GM18951 (cell line): ENCODE data around the gene GPR179.
"Not testable (repeated sequence)": the region's sequence is repeated elsewhere in the genome, so short reads cannot be mapped to it uniquely, and the experiment has no call there.

Source experiments
- POLR2A ChIP-seq: IDR thresholded peaks from 4 replicates; pipeline ENCODE4 v1.6.1; 2011; ENCODE audit warnings: mild to moderate bottlenecking; ENCODE audit not compliant: insufficient read length, insufficient read depth; ENCODE audit errors: extremely low read depth
- in situ Hi-C: fragments of 300-500 bp; cut with MboI; formaldehyde crosslinking; loops from one replicate; pipeline ENCODE4 v1.12.0; 2022; ENCODE audit warnings: low sequenced_read_pairs, mixed read lengths, inconsistent platforms; ENCODE audit not compliant: unreplicated experiment

GPR179 gene

DNA sequence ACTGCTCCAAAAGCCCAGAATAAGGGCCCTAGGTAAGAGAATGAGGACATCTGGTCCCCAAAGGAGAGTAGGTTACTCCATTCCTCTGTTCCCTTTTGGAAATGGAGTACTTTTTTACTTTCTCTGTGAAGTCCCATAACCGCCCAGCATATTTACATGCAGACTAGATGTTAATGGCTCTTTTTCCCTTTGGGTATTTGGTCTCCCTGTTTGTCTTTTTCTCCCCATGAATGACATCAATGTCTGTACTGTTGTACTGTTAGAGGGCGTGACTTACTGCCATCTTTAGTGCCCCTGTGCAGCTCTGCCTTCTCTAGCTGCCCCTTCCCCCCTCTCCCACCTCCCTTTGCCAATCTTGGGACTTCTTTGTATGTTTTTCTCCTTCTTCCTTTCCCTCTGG, 19.0 kb downstream of the GPR179 start:
- in situ Hi-C loops = no loop called here
- no peak for TF ChIP-seq POLR2A

- no peak for TF ChIP-seq POLR2A
- in situ Hi-C loops = no loop called here
Observed at GRCh38 chr17:38324141-38324697, 19.5 kb downstream of the GPR179 start.

DNA sequence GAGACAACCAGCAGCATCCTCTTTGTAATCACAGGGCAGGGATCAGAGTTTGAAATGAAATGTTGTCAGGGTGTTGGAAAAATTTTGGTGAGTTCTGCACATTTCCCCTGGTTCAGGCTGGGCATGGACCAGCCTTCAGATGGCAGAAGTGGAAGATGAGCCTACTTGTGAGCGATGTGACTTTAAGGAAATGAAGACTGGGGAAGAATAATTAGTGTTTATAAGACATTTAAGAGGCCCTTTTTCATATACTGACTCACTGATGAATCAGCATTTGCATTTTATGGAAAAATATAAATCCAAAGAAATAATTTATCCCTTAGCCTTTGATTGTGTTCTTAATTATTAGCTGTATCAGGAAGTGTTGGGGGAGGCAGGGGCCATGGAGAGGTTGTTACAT, 20.9 kb downstream of the GPR179 start:
- in situ Hi-C loops = no loop called here

DNA sequence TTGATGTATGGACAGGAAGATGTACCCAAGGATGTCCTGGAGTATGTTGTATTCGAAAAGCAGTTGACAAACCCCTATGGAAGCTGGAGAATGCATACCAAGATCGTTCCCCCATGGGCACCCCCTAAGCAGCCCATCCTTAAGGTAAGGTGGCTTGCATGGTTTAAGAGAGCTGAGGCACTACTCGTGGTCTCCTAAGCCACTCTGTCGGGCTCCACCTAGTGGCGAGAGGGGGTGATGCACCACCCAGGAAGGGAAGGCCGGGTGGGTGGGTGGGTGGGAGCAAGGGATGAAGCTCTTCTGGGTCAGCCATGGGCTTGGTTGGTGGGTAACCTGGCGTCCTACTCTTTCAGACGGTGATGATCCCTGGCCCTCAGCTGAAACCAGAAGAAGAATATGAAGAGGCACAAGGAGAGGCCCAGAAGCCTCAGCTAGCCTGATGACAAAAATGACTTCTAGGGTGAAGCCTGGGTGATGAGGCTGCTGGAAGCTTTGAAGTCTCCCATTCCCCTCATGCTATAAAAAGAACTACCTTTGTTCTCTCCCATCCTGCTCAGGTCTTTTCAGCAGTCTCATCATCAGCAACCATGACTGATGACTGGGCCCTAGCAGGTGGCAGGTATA, 21.5 kb downstream of the GPR179 start:
- in situ Hi-C loops = no loop called here
- TF ChIP-seq POLR2A = no peak

More for the DNA sequence above, 20.9 kb downstream of the GPR179 start:
- TF ChIP-seq POLR2A = no peak

- in situ Hi-C loops = no loop called here
- TF ChIP-seq POLR2A = no peak
Observed at GRCh38 chr17:38320482-38320881, 23.3 kb downstream of the GPR179 start.

DNA sequence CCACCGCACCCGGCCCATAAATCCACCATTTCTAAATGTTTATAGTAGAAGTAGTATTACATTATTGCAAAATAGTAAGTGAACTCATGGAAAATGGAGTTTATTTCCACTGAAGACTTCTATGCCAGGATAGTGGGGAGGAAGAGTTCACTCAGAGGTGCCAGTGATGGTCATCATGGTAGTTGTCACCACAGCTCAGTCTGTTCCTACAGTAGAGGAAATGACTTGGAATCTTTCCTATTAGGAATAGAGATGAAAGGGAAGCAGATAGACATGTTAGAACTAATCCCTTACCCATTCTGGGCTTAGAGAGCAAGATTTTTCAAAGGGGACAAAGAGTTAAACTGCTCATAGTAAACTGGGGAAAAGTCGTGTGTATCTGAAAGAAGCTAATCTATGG, 26.7 kb downstream of the GPR179 start:
- in situ Hi-C loops = no loop called here
- no peak for TF ChIP-seq POLR2A

GRCh38 chr17:38315497-38315896, 28.3 kb downstream of the GPR179 start:
- in situ Hi-C loops = no loop called here
- no peak for TF ChIP-seq POLR2A

DNA sequence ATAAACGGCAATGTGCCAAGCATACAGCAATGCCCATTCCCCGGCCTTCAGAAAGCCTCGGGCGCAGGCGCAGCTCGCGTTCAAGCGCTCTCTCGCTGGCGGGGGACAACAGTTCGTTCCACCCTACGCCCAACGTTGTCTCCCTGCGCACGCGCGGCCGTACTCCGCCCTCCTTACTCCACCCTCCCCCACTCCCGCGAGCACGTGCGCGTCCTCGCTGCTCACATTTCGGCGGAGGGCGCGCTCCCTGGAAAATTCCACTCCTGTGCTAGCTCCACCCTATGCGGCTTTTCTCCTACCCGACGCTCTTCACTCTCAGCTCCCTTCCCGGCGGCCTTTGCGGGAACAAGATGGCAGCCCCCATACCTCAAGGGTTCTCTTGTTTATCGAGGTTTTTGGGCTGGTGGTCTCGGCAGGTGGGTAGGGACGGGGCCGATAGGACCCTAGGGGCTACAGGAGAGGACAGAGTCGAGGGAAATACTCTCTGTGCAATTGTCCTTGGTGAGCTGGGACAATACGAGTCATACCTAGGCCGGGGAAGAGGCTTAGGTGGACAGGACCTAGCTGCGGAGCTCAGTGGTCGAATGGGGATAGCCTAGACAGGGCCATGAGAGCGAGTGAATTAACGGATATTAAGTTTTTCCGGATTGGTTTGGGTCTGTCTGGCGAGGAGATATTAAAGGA, 46.8 kb downstream of the GPR179 start, which contains the start of gene MRPL45:
Gene MRPL45 (plus strand): TSS at position 335 of the 684 bp plus-strand sequence. CDS start 16 bp downstream, at position 351.
- in situ Hi-C loops = not testable (repeated sequence)
- TF ChIP-seq POLR2A = peak; percentile 44

GRCh38 chr17:38295602-38296365, 48.0 kb downstream of the GPR179 start:
- in situ Hi-C loops = not testable (repeated sequence)

GRCh38 chr17:38289760-38290159, 54.0 kb downstream of the GPR179 start:
- in situ Hi-C loops = not testable (repeated sequence)

- in situ Hi-C loops = not testable (repeated sequence)
Observed at GRCh38 chr17:38288217-38288827, 55.4 kb downstream of the GPR179 start.

DNA sequence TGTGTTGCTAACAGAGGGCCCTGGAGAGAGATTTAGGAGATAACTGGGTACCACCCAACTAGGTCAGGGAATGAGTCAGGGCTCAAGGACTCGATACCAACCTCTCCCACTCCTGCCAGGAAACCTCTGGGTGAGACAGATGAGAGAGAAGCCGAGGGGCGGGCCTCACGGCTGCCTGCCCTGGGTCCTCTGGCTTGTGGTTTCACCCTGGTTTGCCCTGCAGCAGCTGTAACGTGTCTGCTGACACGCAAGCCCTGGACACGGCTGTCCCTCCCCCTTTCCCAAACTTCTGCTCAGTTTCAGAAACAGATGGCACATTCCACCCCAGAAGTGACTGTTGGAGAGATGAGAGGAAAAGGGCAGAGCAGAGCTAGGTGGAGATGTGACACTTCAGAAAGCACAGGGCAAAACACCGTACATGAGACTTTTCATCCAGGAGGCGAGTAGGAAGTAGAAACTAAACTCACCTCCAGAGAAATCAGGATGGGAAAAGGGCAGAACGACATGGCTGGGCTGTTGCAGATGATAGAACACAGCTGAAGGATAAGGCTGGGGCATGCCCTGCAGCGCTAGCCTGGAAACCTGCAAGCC, 57.2 kb downstream of the GPR179 start:
- in situ Hi-C loops = not testable (repeated sequence)

GRCh38 chr17:38285994-38286393, 57.8 kb downstream of the GPR179 start:
- in situ Hi-C loops = not testable (repeated sequence)
